Muscle of arm (tissue), 14 donors: Measurements from ENCODE around the gene PPFIA1. TPM values are rescaled to one million over a fixed set of nuclear protein-coding genes. Genes with fewer than 3 reads are reported as not detected.
A peak's percentile ranks its signal among the peaks of the same experiment; 100 is the strongest.

Source experiments
- DNase-seq: peaks from one replicate; pipeline ENCODE4 v3.0.0-alpha.2; 2013
- long read RNA-seq, 11 donors: transcript quantifications; one replicate each; lab custom pipeline, GENCODE V29; 2026
- polyA plus RNA-seq, 12 donors: library from polyadenylated mRNA; unstranded; fragments of 120-200 nt; gene quantifications; one replicate each; pipeline ENCODE4 v1.2.1, GENCODE V29; 2013; ENCODE audit not compliant: insufficient read length in 12 of 12

The PPFIA1 gene
- polyA plus RNA-seq = 10 to 100 TPM in 11 of 12 donors, not detected in 1; 28.1 to 46.4 (median 32.6) TPM
- long read RNA-seq, donor 1 = 0 reads
- long read RNA-seq, donor 2, partial matches to known transcripts = 7 of 7 reads
- long read RNA-seq, donor 2, other reads (novel, unspliced or antisense) = 0 of 7 reads
- long read RNA-seq, donor 3 = 0 reads
- long read RNA-seq, donor 4, partial matches to known transcripts = 0 of 5 reads
- long read RNA-seq, donor 4, other reads (novel, unspliced or antisense) = 0 of 5 reads
- long read RNA-seq, donor 5 = 0 reads
- long read RNA-seq, donor 6 = 0 reads
- long read RNA-seq, donor 7, partial matches to known transcripts = 0 of 1 reads
- long read RNA-seq, donor 7, other reads (novel, unspliced or antisense) = 0 of 1 reads
- long read RNA-seq, donor 8, partial matches to known transcripts = 0 of 4 reads
- long read RNA-seq, donor 8, other reads (novel, unspliced or antisense) = 0 of 4 reads
- long read RNA-seq, donor 9, partial matches to known transcripts = 0 of 1 reads
- long read RNA-seq, donor 9, other reads (novel, unspliced or antisense) = 0 of 1 reads
- long read RNA-seq, donor 10, partial matches to known transcripts = 0 of 3 reads
- long read RNA-seq, donor 10, other reads (novel, unspliced or antisense) = 0 of 3 reads
- long read RNA-seq, donor 11, partial matches to known transcripts = 0 of 1 reads
- long read RNA-seq, donor 11, other reads (novel, unspliced or antisense) = 0 of 1 reads

GRCh38 chr11:70270104-70270876 is at the start of gene PPFIA1:
Gene PPFIA1 (plus strand): TSS chr11:70270690. CDS start chr11:70272173, 1,483 bp downstream.
- peak; percentile 97 for DNase-seq

- DNase-seq = no peak
Measured at GRCh38 chr11:70220920-70221319, 49.6 kb upstream of the PPFIA1 start.

GRCh38 chr11:70225681-70226177 is 44.8 kb upstream of the PPFIA1 start:
- DNase-seq = no peak

GRCh38 chr11:70226183-70226582 is 44.3 kb upstream of the PPFIA1 start:
- no peak for DNase-seq

- DNase-seq = no peak
Measured at GRCh38 chr11:70226967-70227366, 43.5 kb upstream of the PPFIA1 start.

- DNase-seq = no peak
Measured at GRCh38 chr11:70229737-70230136, 40.8 kb upstream of the PPFIA1 start.

- DNase-seq = no peak
Measured at GRCh38 chr11:70230151-70230839, 40.2 kb upstream of the PPFIA1 start.

- no peak for DNase-seq
Measured at GRCh38 chr11:70230840-70231710, 39.4 kb upstream of the PPFIA1 start.

GRCh38 chr11:70233034-70233433 is 37.5 kb upstream of the PPFIA1 start:
- DNase-seq = no peak

- no peak for DNase-seq
Measured at GRCh38 chr11:70233511-70233934, 37.0 kb upstream of the PPFIA1 start.

GRCh38 chr11:70233962-70234361 is 36.5 kb upstream of the PPFIA1 start:
- DNase-seq = no peak

GRCh38 chr11:70240337-70240736 is 30.2 kb upstream of the PPFIA1 start:
- DNase-seq = no peak

GRCh38 chr11:70241709-70242108 is 28.8 kb upstream of the PPFIA1 start:
- DNase-seq = no peak

- no peak for DNase-seq
Measured at GRCh38 chr11:70242885-70243284, 27.6 kb upstream of the PPFIA1 start.

GRCh38 chr11:70243912-70244652 is 26.4 kb upstream of the PPFIA1 start:
- no peak for DNase-seq

- DNase-seq = no peak
Measured at GRCh38 chr11:70244698-70245097, 25.8 kb upstream of the PPFIA1 start.

GRCh38 chr11:70246196-70246595 is 24.3 kb upstream of the PPFIA1 start:
- DNase-seq = no peak

- DNase-seq = no peak
Measured at GRCh38 chr11:70247042-70247709, 23.3 kb upstream of the PPFIA1 start.

GRCh38 chr11:70247710-70248072 is 22.8 kb upstream of the PPFIA1 start:
- DNase-seq = no peak
